Measurements from ENCODE around the gene DDX59. TPM values are rescaled to one million over a fixed set of nuclear protein-coding genes. Genes with fewer than 3 reads are reported as not detected.

Gene DDX59
- polyA plus RNA-seq, 3 donors, result 14.3 to 18.6 (median 14.9) TPM

GRCh38 chr1:200671235-200671786 is 1.6 kb upstream of the DDX59 start:
- peaks cover 0 to 2% (median 0%) of the 10 kb centered on the region in 7 donors for H3K9me3 Mint-ChIP-seq
- Histone ChIP-seq H3K36me3 (replicated peaks in 1 of 2; ENCODE audit: control insufficient read depth in 1 of 2, insufficient read depth in 2 of 2, low read length in 2 of 2) (peaks cover 4 to 5% of the 10 kb centered on the region in 2 donors), H3K4me1 (ENCODE audit: control insufficient read depth in 1 of 2, insufficient read depth in 2 of 2, low read length in 2 of 2) (peaks cover 13 to 19% of the 10 kb centered on the region in 2 donors), H3K9me3 (replicated peaks in 1 of 2; ENCODE audit: control insufficient read depth in 1 of 2, insufficient read depth in 1 of 2, low read length in 2 of 2) (no peaks in the 10 kb centered on the region), H3K27ac (ENCODE audit: low read depth in 1 of 2, low read length in 2 of 2) (no peak overlapping the region), H3K4me2 (replicated peaks; ENCODE audit: extremely low read depth, low read length, poor library complexity, severe bottlenecking) (no peak overlapping the region), H3K9ac (ENCODE audit: insufficient read depth, low read length, poor library complexity, severe bottlenecking) (no peak overlapping the region), H3K79me2 (ENCODE audit: insufficient read depth, low read length) (peaks cover 33% of the 10 kb centered on the region), H3K4me3 (replicated peaks in 1 of 3; ENCODE audit: low read depth in 2 of 3, low read length in 3 of 3) (no peak overlapping the region), H2AFZ (ENCODE audit: insufficient read depth, low read depth, low read length, poor library complexity, severe bottlenecking) (no peak overlapping the region), H4K20me1 (ENCODE audit: insufficient read depth, low read length) (no peaks in the 10 kb centered on the region), H3K27me3 (ENCODE audit: control insufficient read depth in 2 of 2, insufficient read depth in 2 of 2, low read length in 2 of 2) (no peaks in the 10 kb centered on the region)
- H3K36me3 Mint-ChIP-seq, result peaks cover 4 to 6% of the 10 kb centered on the region in 2 donors
- WGBS (ENCODE audit: insufficient coverage), result no CpG with 5 or more reads among the region's 5 CpGs
- peak overlapping the region in 2 of 7 donors; percentile 52 to 99 for H3K27ac Mint-ChIP-seq
- DNase-seq, result no peak
- H3K4me3 Mint-ChIP-seq, result no peak overlapping the region
- H3K27me3 Mint-ChIP-seq (ENCODE audit: low read depth in 3 of 3), result no peaks in the 10 kb centered on the region
- H3K4me1 Mint-ChIP-seq, result peaks cover 32% of the 10 kb centered on the region
- no peak for TF ChIP-seq CTCF (IDR thresholded peaks at IDR 0.05)
- intact Hi-C loops (cut with micrococcal nuclease), result loop anchor here in 1 of 2 donors (2.0 kb wide), 1 partner anchor 51 kb away; the partner anchor contains the start of gene KIF14

GRCh38 chr1:200670242-200671118 is 773 bp upstream of the DDX59 start:
- intact Hi-C loops (cut with micrococcal nuclease), result loop anchor here in 1 of 2 donors (2.0 kb wide), 1 partner anchor 50 kb away; the partner anchor contains the start of gene KIF14
- no peaks in the 10 kb centered on the region for H3K9me3 ChIP-seq (replicated peaks in 1 of 2; ENCODE audit: control insufficient read depth in 1 of 2, insufficient read depth in 1 of 2, low read length in 2 of 2)
- H3K27me3 Mint-ChIP-seq (ENCODE audit: low read depth in 3 of 3), result no peaks in the 10 kb centered on the region
- peak overlapping the region; percentile 86 for H3K4me2 ChIP-seq (replicated peaks; ENCODE audit: extremely low read depth, low read length, poor library complexity, severe bottlenecking)
- H3K36me3 Mint-ChIP-seq, result peaks cover 13 to 14% of the 10 kb centered on the region in 2 donors
- WGBS (ENCODE audit: insufficient coverage), result 0% methylated on average over 3 of the region's 14 CpGs
- H4K20me1 ChIP-seq (ENCODE audit: insufficient read depth, low read length), result no peaks in the 10 kb centered on the region
- peak overlapping the region; percentile 98 to 100 (median 99) for H3K27ac Mint-ChIP-seq
- peak in 2 of 3 donors; percentile 56 to 67 for DNase-seq
- H3K9ac ChIP-seq (ENCODE audit: insufficient read depth, low read length, poor library complexity, severe bottlenecking), result peak overlapping the region; percentile 98
- H3K9me3 Mint-ChIP-seq, result peaks cover 0 to 2% (median 0%) of the 10 kb centered on the region in 7 donors
- H3K27ac ChIP-seq (ENCODE audit: low read depth in 1 of 2, low read length in 2 of 2), result peak overlapping the region; percentile 87 to 97
- peak overlapping the region; percentile 98 to 99 for H3K4me3 Mint-ChIP-seq
- peaks cover 11 to 12% of the 10 kb centered on the region in 2 donors for H3K36me3 ChIP-seq (replicated peaks in 1 of 2; ENCODE audit: control insufficient read depth in 1 of 2, insufficient read depth in 2 of 2, low read length in 2 of 2)
- H3K4me1 Mint-ChIP-seq, result peaks cover 37% of the 10 kb centered on the region
- peak overlapping the region; percentile 81 for H2AFZ ChIP-seq (ENCODE audit: insufficient read depth, low read depth, low read length, poor library complexity, severe bottlenecking)
- peaks cover 13 to 19% of the 10 kb centered on the region in 2 donors for H3K4me1 ChIP-seq (ENCODE audit: control insufficient read depth in 1 of 2, insufficient read depth in 2 of 2, low read length in 2 of 2)
- no peaks in the 10 kb centered on the region for H3K27me3 ChIP-seq (ENCODE audit: control insufficient read depth in 2 of 2, insufficient read depth in 2 of 2, low read length in 2 of 2)
- peaks cover 42% of the 10 kb centered on the region for H3K79me2 ChIP-seq (ENCODE audit: insufficient read depth, low read length)
- peak overlapping the region; percentile 67 to 90 (median 71) for H3K4me3 ChIP-seq (replicated peaks in 1 of 3; ENCODE audit: low read depth in 2 of 3, low read length in 3 of 3)
- no peak for TF ChIP-seq CTCF (IDR thresholded peaks at IDR 0.05)
